Kasumi-1 (cell line): ENCODE results near the gene PIK3CD.

ENCODE experiments used
- DNase-seq, 2 experiments: peaks; one replicate each; lab custom pipeline; 2025; lab: John Stamatoyannopoulos, UW

The PIK3CD gene

DNA sequence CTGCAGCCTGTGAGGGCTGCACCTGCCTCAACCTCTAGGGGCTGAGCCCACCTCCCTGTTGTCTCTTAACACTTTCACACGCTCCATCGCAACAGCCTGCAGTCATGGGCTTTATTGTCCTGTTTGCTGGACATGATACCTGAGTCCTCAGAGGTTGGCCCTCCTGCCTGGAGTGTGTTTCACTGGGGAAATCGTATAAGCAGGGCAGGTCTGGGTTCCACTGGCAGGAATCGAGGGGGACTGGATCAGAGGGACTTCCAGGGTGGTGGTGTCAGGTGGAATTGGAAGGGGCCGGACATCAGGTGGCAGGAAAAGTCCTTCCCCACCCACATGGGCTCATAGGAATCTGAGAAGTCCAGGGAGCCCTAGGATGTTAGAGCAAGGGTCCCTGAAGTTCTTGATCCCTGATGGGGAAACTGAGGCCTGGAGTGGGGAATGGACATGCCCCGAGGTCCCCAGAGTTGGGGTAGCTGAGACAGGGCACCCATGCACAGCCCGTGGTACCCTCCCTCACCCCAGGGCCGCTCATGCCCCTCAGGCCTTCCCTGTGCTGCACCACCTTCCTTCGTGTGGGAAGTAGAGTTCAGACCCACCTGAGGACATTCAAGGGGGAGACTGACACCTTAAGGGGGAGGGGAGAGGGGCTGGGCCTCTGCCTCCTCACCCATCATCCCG is 66.6 kb downstream of the PIK3CD start:
- DNase-seq: no peak

DNA sequence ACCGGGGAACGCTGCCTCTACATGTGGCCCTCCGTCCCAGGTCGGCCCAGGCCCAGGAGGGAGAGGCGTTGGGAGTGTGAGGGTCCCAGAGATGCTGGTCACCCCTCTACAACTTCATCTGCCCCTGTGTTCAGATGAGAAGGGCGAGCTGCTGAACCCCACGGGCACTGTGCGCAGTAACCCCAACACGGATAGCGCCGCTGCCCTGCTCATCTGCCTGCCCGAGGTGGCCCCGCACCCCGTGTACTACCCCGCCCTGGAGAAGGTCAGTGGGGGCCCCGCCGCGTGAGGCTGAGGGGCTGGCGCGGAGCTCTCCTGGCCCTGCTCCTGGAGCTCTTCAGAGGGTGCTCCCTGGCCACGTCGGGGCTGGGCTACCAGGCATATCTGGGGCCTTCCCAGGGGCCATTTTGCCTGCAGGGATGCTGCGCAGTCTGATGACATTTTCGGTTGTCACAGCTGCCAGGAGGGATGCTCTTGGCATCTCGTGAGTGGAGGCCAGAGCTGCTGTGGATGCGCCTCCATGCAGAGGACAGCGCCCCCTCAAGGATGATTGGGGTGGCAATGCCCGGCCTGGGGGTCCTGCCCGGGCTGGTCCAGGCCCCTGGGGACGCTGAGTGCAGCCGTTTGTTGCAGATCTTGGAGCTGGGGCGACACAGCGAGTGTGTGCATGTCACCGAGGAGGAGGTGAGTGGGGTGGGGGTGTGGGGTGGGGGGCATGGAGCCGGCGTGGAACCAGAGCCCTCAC is 68.6 kb downstream of the PIK3CD start:
- DNase-seq: no peak

DNA sequence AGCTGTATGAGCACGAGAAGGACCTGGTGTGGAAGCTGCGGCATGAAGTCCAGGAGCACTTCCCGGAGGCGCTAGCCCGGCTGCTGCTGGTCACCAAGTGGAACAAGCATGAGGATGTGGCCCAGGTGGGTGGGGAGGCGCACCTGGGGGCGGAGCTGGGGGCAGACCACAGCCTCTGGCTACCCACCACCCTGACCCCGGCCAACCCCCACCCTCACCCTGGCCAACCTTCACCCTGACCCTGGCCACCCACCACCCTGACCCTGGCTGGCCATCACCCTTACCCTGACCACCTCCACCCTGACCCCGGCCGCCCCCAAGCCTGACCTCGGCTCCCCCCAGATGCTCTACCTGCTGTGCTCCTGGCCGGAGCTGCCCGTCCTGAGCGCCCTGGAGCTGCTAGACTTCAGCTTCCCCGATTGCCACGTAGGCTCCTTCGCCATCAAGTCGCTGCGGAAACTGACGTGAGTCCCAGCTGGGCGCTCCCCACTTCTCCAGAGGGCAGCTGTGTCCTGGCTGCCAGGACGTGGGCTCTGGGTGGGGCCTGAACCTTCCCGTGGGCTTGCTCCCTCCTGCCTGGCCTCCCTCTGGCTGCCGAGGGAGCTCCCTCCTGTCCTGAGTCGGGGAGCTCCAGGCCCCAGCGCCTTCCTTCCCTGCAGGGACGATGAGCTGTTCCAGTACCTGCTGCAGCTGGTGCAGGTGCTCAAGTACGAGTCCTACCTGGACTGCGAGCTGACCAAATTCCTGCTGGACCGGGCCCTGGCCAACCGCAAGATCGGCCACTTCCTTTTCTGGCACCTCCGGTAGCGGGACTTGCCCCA is 69.5 kb downstream of the PIK3CD start:
- DNase-seq: no peak

DNA sequence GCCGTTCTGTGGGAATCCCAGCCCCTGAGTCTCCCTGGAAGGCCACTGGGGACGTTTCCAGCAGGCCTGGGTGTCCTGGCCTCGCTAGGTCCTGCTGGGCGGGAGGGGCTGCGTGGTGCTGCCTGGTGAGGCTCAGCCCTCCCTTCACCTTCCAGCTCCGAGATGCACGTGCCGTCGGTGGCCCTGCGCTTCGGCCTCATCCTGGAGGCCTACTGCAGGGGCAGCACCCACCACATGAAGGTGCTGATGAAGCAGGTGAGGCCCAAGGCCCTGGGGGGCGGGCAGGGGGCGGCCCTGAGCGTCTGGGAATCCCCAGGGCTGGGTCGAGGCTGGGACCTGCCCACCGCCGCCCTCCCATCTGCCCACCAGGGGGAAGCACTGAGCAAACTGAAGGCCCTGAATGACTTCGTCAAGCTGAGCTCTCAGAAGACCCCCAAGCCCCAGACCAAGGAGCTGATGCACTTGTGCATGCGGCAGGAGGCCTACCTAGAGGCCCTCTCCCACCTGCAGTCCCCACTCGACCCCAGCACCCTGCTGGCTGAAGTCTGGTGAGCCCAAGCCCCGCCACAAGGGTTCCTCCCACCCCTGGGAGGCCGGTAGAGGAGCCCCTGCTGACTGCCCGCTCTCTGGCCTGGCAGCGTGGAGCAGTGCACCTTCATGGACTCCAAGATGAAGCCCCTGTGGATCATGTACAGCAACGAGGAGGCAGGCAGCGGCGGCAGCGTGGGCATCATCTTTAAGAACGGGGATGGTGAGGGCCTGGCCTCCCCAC is 70.3 kb downstream of the PIK3CD start:
- peak; percentile 3 to 7 for DNase-seq

DNA sequence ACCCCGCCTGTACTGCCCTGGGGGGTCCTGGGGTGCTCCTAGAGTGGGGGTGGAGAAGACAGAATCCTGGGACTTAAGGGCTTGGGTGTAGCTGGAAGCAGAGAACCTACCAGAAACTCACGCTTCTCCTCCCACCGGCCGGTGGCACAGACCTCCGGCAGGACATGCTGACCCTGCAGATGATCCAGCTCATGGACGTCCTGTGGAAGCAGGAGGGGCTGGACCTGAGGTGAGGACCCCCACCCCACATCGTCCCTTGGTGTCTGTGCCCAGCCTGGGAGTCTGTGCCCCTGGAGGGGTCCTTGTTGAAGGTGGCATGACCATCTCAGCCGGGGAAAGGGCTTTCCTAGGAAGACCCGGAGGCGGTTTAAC is 70.8 kb downstream of the PIK3CD start:
- no peak for DNase-seq

DNA sequence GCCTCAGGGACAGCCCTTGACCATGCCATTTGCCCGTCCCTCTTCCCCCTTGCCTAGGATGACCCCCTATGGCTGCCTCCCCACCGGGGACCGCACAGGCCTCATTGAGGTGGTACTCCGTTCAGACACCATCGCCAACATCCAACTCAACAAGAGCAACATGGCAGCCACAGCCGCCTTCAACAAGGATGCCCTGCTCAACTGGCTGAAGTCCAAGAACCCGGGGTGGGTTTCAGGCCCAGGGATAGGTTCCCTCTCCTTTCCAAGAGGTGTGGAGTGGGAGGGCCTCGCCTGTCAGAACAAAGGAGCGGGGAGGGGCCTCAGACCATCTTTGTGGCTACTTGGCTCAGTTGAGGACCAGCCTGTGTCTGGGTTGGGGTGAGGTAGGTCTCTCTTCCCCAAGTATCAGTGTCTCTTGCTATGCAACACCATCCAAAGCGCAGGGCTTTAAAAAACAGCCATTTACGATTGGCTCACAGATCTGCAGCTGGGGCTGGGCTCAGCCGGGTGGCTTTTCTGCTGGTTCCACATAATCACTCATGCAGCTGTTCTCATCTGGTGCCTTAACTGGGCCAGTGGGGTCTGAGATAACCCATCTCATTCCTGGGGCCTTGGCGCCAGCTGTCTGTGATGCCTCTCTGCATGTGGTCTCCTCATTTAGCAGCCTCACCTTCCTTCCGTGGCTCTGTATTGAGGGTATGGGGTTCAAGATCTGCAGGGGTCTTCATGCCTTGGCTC is 71.7 kb downstream of the PIK3CD start:
- no peak for DNase-seq

DNA sequence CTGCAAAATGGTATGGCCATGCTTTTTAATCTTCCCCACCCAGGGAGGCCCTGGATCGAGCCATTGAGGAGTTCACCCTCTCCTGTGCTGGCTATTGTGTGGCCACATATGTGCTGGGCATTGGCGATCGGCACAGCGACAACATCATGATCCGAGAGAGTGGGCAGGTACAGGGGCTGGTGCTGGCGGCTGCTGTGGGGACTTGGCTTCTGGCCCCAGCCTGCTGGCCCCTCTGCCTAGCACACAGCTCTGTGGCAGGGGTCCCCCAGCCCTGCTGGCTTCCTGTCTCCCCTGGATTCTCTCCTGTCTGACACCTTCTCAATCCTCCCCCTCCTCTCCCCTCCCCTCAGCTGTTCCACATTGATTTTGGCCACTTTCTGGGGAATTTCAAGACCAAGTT is 72.4 kb downstream of the PIK3CD start:
- no peak for DNase-seq

DNA sequence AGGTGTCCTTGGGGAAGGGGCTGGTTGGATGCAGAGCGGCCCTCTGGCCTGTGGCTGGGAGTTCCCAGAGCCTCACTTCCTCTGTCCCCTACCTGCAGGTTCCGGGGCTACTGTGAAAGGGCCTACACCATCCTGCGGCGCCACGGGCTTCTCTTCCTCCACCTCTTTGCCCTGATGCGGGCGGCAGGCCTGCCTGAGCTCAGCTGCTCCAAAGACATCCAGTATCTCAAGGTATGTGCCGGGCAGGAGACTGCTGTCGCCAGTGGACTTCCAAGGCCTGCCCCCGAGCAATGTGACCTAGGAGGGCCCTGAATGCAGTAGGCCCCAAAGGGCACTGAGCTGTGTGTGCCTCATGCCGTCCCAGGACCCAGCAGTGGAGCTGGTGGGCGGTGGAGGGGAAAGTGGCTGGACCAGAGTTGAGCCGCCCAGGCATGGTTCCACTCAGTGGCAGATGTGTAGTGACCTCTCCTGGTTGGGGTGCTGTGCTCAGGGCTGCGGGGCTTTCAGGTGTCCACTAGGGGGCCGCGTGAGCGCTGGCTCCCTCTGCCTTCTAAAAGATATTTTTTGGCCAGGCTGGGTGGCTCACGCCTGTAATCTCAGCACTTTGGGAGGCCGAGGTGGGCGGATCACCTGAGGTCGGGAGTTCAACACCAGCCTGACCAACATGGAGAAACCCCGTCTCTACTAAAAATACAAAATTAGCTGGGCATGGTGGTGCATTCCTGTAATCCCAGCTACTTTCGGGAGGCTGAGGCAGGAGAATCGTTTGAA is 73.4 kb downstream of the PIK3CD start:
- peak; percentile 52 to 63 for DNase-seq

DNA sequence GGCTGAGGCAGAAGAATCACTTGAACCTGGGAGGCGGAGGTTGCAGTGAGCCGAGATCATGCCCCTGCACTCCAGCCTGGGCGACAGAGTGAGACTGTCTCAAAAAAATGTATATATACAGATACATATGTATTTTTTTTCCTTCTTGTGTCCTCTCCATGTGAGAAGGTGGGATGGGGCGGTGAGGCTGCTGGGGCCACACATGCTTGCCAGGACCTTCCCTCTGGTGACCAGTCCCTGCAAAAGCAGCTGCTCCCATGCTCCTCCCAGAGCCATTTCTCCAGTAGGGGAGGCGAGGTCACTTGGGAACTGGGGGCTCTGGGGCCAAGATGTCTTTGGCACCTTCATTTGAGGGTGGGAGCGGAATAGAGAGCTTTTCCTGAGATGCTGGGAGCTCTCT is 74.9 kb downstream of the PIK3CD start:
- no peak for DNase-seq

DNA sequence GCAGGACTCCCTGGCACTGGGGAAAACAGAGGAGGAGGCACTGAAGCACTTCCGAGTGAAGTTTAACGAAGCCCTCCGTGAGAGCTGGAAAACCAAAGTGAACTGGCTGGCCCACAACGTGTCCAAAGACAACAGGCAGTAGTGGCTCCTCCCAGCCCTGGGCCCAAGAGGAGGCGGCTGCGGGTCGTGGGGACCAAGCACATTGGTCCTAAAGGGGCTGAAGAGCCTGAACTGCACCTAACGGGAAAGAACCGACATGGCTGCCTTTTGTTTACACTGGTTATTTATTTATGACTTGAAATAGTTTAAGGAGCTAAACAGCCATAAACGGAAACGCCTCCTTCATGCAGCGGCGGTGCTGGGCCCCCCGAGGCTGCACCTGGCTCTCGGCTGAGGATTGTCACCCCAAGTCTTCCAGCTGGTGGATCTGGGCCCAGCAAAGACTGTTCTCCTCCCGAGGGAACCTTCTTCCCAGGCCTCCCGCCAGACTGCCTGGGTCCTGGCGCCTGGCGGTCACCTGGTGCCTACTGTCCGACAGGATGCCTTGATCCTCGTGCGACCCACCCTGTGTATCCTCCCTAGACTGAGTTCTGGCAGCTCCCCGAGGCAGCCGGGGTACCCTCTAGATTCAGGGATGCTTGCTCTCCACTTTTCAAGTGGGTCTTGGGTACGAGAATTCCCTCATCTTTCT is 75.5 kb downstream of the PIK3CD start:
- no peak for DNase-seq

DNA sequence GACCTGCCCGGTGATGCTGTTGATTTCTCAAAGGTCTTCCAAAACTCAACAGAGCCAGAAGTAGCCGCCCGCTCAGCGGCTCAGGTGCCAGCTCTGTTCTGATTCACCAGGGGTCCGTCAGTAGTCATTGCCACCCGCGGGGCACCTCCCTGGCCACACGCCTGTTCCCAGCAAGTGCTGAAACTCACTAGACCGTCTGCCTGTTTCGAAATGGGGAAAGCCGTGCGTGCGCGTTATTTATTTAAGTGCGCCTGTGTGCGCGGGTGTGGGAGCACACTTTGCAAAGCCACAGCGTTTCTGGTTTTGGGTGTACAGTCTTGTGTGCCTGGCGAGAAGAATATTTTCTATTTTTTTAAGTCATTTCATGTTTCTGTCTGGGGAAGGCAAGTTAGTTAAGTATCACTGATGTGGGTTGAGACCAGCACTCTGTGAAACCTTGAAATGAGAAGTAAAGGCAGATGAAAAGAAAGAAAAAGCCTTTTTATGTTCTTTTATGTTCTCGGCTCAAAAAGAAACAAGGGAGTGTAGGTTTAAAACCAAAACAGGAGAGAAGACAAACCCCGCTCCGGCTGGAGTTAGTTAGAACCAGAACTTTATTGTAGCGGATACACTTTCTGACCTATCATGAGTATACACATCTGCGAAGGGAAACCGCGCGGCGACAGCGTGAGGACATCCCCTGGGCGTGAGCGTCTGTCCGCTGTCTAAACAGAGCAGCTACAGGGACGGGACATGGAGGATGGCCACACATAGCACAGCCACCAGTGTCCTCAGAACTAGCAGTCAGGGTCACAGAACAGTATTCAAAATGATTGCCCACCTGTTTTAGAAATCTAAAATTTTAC is 77.1 kb downstream of the PIK3CD start:
- DNase-seq: no peak

DNA sequence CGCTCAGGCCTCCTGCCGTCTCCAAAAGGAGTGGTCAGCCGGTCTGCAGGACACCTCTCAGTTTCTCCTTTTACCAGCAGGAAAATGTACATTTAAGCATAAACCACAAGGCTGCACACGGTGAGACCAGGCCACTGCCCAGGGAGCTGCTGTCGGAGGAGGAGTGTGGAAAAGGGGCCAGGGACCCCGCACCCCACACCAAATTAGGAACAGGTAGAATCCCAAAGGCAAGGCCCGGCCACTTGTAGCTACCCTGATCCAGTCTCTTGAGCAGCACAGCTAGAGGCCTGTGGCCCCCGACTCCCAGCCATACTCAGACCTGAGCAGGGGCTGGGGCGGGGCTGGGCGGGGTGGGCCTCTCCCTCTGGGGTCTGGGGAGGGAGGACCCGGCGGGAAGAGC is 78.0 kb downstream of the PIK3CD start:
- DNase-seq: no peak

DNA sequence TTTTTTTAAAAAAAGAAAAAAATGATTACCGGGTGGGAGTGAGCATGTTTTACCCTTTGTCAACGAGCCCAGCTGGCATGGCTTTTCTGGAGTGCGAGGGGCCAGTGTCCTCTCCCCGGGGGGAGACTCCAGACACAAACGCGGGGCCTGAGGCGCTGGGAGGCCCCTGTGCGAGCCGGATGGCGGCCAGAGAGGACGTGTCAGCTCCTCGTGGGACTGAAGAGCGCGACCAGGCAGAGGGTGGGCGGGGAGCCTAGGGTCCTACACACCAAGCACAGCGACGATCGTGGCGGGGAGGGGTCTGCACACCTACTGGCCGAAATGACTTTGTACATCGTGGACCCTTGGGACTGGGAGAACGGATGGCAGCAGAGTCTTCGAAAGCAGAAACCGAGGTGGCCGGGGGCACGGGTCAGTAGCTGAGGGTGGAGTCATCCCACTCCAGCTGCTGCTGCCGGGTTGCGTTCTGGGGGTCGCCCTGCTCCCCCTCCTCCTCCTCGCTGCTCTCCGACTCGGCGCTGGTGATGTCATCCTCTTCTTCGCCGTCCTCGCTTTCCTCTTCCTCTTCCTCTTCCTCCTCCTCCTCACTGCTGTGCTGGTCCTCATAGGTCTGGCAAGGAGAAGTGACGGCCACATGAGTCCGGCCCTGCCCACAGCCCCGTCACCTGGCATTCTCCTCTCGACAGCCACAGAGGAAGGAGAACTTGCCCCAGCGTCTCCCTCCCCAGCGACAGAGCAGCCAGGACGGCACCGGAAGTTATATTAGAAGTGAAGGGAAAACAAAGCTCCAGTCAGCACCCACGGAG is 78.8 kb downstream of the PIK3CD start:
- peak; percentile 6 to 19 for DNase-seq

DNA sequence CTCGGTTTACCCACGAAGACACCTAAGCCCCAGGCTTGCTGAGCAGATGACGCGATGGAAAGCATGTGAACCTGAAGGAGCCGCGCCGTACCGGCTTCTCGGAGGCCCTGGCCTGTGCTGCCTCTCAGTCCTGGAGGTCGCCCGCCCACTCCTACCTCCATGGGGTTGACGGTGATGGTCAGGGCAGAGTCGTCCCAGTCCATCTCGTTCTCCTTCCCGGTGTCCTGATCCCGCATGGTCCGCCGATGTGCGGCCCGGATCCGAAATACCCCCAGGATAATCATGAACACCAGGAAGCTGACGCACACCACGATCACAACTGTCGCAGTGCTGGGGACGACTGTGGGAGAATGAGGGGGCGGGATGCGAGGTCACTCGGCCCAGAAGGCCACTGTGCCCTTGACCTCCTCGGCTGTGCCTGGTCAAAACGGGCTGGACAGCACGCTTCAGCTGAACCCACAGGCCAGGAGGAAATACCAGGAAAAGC is 79.6 kb downstream of the PIK3CD start:
- DNase-seq: no peak

DNA sequence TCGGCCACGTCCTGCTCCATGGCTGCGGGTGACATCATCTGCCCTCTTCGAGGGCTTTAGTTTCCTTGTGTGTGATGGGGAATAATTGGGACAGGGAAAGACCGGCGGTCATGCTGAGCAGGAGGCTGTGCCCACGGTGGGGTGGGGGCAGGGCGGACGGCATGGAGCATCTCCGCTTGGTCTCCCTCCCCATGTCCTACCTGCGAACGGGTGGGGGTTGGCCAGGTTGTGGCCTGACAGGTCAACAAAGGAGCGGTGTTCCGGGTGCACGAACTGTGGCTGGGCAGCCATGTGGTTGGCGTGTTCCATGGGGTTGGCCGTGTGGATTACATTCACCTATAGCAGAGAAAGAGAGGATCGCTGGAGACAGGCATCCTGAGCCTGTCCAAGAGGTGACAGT is 80.0 kb downstream of the PIK3CD start:
- DNase-seq: no peak

DNA sequence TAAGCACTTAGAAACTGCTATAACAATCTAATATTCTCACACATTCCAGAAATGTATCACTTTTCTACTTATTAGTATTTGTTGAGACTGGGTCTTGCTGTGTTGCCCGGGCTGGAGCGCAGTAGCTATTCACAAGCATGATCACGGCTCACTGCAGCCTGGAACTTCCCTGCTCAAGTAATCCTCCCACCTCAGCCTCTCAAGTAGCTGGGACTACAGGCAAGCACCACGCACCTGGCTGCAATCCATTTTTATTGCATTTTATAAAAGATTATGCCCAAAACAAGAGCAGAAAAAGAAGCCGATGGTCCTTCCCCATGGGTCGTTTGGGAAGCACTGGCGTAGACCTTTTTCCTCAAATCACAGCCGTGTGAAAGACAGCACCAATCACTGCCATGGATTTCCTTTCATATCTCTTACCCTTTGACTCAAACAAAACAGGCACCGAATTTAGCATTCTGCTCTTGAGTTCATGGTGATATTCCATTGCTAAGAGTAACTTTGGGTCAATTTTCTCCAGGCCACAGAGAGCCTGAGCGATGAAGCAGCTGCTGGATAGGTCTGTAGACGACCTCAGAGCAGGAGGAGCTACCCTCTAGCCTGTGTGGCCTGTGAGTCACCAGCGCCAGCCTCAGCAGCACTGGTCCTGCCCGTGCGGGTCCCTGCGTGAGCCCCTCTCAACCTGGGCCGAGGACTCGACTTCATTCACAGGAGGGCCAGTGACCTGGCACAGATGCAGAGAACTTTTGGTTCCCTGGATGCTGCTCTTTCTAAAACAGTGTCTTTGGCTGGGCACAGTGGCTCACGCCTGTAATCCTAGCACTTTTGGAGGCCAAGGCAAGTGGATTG is 80.8 kb downstream of the PIK3CD start:
- DNase-seq: no peak

DNA sequence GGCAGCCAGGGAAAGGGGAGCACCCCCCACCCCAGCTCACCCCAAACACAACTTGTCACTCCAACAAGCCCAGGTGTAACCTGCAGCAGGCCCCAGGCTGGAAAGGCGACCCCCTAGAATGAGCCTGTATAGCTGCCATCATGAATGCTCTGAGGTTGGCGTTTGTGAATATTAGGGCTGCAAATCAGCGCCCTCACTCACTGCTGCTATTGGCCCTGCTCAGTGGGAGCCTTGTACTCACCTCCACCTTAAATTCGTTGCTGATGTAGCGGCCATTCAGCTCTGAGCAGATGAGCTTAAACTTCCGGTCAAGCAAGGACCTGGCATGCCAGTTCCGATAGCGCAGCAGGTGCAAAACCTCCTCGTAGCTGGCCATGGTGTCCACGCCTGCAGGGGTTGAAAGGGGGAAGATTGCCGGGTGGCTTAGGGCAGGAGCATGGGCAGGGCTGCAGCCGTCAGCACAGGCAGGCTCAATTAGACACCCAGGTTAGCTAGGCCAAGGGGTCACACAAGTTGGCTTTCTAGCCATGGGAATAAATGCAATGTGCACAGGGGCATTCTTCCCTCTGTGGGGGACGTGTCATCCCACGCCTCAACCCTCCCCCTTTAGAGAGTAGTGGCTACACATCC is 81.7 kb downstream of the PIK3CD start:
- no peak for DNase-seq
